Measurements from ENCODE around the gene SGO1.
"Not testable (repeated sequence)": the region's sequence is repeated elsewhere in the genome, so short reads cannot be mapped to it uniquely, and the experiment has no call there.

- TF ChIP-seq SIN3A (IDR thresholded peaks at IDR 0.05; ENCODE audit: borderline replicate concordance, insufficient read depth, low read depth, low read length); TCF7L2 (IDR thresholded peaks at IDR 0.05; ENCODE audit: low read depth, low read length): not testable (repeated sequence)
Observed at GRCh38 chr3:20205898-20206297, 19.9 kb upstream of the SGO1 start.
